K562 (cell line): ENCODE measurements around the gene NOD2.

Experiments used
- CTCF ChIP-seq, 3 experiments: IDR thresholded peaks in 2 of 3; conservative IDR thresholded peaks in 1 of 3; 2 replicates each; pipeline ENCODE4 v1.5.1; 2011 to 2012; ENCODE audit warnings: low read length in 3 of 3, mild to moderate bottlenecking in 3 of 3, control low read depth in 2 of 3, improper control_type of control experiment in 1 of 3, inconsistent platforms in 1 of 3, low read depth in 1 of 3, mixed read lengths in 1 of 3, moderate library complexity in 1 of 3; ENCODE audit not compliant: insufficient read depth in 2 of 3
- EP300 ChIP-seq: IDR thresholded peaks from 2 replicates; pipeline ENCODE4 v1.6.1; 2012; ENCODE audit warnings: low read length, improper control_type of control experiment
- ETS1 ChIP-seq: conservative IDR thresholded peaks from 2 replicates; pipeline ENCODE4 v1.6.1; 2011; ENCODE audit warnings: low read depth, mild to moderate bottlenecking, low read length; ENCODE audit not compliant: control insufficient read depth
- HDGF ChIP-seq: fragments of 450-650 bp; IDR thresholded peaks from 2 replicates; pipeline ENCODE4 v1.6.1; 2016
- POLR2A ChIP-seq: fragments of 450-650 bp; conservative IDR thresholded peaks from 2 replicates; pipeline ENCODE4 v1.6.1; 2016
- SPI1 ChIP-seq: IDR thresholded peaks from 2 replicates; pipeline ENCODE4 v1.6.1; 2011; ENCODE audit warnings: low read depth, low read length, control low read depth, borderline replicate concordance
- STAG1 ChIP-seq: sonication (generic); formaldehyde crosslinking; IDR thresholded peaks from 2 replicates; pipeline ENCODE4 v1.5.0; 2020; ENCODE audit warnings: missing genetic modification reagents, borderline replicate concordance
- YY1 ChIP-seq, 3 experiments: IDR thresholded peaks; 2 replicates each; pipeline ENCODE4 v1.6.1; 2011; ENCODE audit warnings: low read length in 2 of 3, mild to moderate bottlenecking in 2 of 3, moderate library complexity in 2 of 3, borderline replicate concordance in 1 of 3, control low read depth in 1 of 3, low read depth in 1 of 3; ENCODE audit not compliant: insufficient read depth in 3 of 3, insufficient replicate concordance in 2 of 3, control insufficient read depth in 1 of 3, insufficient read length in 1 of 3; ENCODE audit errors: extremely low read depth in 1 of 3

GRCh38 chr16:50666658-50667496 lies 26.5 kb upstream of the NOD2 start:
- no peak for TF ChIP-seq EP300
- TF ChIP-seq STAG1: no peak
- TF ChIP-seq SPI1: no peak
- TF ChIP-seq YY1 (IDR thresholded peaks at IDR 0.05; ENCODE audit: borderline replicate concordance in 1 of 3, control insufficient read depth in 1 of 3, extremely low read depth in 1 of 3, insufficient read depth in 3 of 3, insufficient read length in 1 of 3, insufficient replicate concordance in 2 of 3, low read depth in 1 of 3, low read length in 2 of 3): no peak
- no peak for TF ChIP-seq POLR2A
- 0 out of 6 replicates have a peak, but pooled peaks of 1 of the 3 experiments have one; percentile 17 for TF ChIP-seq CTCF (IDR thresholded peaks at IDR 0.05 in 2 of 3, conservative IDR thresholded peaks at IDR 0.05 in 1 of 3; ENCODE audit: insufficient read depth in 2 of 3, low read depth in 1 of 3, low read length in 3 of 3)
- no peak for TF ChIP-seq HDGF
- TF ChIP-seq ETS1: no peak
